NB4 (cell line): ENCODE results near the gene CCL20.

Experiments
- CTCF ChIP-seq: IDR thresholded peaks from one replicate; pipeline ENCODE4 v1.5.1; 2012; ENCODE audit warnings: low read depth, low read length
- MAX ChIP-seq: IDR thresholded peaks from 2 replicates; pipeline ENCODE4 v1.6.1; 2011; ENCODE audit warnings: low read depth, low read length
- MYC ChIP-seq: IDR thresholded peaks from 2 replicates; pipeline ENCODE4 v1.6.1; 2011; ENCODE audit warnings: low read depth, low read length
- POLR2A ChIP-seq: IDR thresholded peaks from 2 replicates; pipeline ENCODE4 v1.6.1; 2011; ENCODE audit warnings: mild to moderate bottlenecking; ENCODE audit not compliant: insufficient read length; ENCODE audit errors: extremely low read depth

DNA sequence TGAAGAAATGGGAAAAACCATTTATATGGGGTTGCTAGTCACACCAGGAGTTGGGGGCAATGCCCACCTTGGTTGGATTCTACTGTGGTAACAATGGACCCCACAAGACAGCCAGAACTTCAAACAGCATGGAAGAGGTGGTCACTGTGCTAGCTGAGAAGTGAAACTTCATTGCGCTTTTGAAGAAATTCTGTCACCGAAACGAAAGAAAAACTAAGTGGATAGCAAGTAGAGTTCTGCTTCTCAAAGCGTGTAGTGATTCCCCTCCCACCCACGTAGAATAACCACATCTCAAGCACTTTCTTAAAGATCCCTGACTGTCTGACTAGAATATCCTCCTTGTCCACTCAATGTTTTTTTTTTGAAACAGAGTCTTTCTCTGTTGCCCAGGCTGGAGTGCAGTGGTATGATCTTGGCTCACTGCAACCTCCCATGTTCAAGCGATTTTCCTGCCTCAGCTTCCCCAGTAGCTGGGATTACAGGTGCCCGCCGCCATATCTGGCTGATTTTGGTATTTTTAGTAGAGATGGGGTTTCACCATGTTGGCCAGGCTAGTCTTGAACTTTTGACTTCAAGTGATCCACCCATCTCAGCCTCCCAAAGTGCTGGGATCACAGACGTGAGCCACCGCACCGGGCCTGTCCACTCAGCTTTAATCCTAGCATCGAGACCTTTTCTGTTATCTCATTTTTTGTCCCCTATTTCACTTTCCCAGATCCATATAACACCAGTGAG lies 30.1 kb upstream of the CCL20 start:
- TF ChIP-seq CTCF: no peak
- no peak for TF ChIP-seq MAX
- no peak for TF ChIP-seq POLR2A
- TF ChIP-seq MYC: no peak
